AG09309 (cell line): ENCODE data around the gene UQCRC1.

Source experiments
- DNase-seq: peaks from one replicate; pipeline ENCODE4 v3.0.0-alpha.2; 2010; ENCODE audit warnings: low read depth
- H3K4me3 ChIP-seq: 2 replicates; pipeline ENCODE4 v1.5.1; 2011; ENCODE audit warnings: mild to moderate bottlenecking, low read depth, low read length, moderate library complexity; ENCODE audit not compliant: control insufficient read depth
- CTCF ChIP-seq: IDR thresholded peaks from 2 replicates; pipeline ENCODE4 v1.5.1; 2011; ENCODE audit warnings: mild to moderate bottlenecking, low read depth, low read length, inconsistent platforms; ENCODE audit not compliant: insufficient read depth, control insufficient read depth; ENCODE audit errors: missing control alignments

The UQCRC1 gene

DNA sequence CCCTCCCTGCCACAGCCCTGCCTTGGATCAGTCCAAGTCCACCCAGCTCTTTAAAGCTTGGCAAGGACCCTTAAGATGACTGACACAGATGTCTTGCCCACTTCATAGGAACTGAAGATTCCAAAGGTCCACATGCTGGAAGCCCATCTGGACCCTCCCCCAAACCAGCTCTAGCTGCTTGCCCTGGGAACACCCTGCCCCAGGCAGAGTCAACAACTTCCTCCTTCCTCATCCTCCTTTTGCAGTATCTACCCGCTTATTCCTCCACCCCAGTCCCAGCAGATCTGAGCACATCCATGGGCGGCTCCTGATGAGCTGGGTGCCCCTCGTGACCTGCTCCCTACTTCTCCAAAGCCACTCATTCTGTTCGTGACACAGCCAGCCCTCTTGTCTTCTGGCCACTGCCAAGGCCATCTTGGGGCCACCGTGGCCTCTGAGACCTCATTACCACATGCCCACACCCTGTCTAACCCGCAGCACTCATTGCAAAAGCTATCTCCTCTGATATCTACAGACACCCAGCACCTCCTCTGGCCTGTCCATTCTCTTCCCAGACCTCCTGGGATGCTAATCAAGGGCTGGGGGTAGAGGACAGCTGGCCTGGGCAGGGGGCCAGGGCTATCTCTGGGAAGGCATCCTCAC, 50.8 kb downstream of the UQCRC1 start:
- H3K4me3 ChIP-seq, result no peak overlapping the region
- DNase-seq, result no peak
- no peak for TF ChIP-seq CTCF

GRCh38 chr3:48556796-48557626, 52.4 kb downstream of the UQCRC1 start, which contains the start of gene PFKFB4:
TSS of gene PFKFB4 (minus strand) at chr3:48556803. CDS start at chr3:48556777, 26 bp downstream.
- TF ChIP-seq CTCF, result no peak
- H3K4me3 ChIP-seq, result peak within 1 kb of the TSS; percentile 58
- peak; percentile 95 for DNase-seq

DNA sequence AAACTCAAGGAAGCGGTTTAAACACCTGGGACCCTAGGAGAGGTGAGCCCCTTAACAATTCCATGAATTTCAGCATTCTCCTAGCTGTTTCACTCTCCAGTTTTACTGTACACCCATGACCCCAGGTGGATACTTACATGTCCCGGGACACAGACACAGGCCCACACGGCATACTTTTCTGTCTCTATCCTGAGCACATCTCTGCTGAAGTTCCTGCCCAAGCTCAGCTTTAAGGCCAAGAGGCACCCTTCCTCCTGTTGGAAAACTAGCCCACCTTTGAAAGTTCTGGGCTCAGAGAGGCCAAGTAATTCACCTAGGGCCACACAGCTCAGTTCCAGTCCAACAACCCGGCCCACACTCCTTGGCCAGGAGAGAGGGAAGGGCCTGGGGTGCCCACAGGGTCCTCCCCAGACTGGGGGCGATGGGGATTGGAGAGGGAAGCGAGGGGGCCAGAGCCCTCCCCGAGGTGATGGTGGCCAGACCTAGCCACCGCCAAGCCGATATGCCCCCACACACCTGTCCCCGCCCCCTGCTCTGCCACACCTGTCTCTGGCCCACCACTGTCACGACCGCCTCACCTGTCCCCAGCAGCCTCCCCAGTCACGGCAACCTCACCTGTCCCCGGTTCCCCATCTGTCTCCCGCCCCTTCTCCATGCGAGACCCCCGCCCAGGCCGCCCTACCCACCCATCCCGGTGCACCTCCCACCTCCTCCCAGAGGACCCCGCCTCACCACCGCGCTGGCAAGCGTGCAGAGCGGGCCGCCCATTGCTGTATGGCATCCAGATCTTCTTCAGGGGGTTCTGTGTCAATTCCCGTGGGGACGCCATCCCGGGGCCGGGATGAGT, 53.3 kb downstream of the UQCRC1 start:
- no peak for DNase-seq
- no peak for TF ChIP-seq CTCF
- peak overlapping the region; percentile 58 for H3K4me3 ChIP-seq

DNA sequence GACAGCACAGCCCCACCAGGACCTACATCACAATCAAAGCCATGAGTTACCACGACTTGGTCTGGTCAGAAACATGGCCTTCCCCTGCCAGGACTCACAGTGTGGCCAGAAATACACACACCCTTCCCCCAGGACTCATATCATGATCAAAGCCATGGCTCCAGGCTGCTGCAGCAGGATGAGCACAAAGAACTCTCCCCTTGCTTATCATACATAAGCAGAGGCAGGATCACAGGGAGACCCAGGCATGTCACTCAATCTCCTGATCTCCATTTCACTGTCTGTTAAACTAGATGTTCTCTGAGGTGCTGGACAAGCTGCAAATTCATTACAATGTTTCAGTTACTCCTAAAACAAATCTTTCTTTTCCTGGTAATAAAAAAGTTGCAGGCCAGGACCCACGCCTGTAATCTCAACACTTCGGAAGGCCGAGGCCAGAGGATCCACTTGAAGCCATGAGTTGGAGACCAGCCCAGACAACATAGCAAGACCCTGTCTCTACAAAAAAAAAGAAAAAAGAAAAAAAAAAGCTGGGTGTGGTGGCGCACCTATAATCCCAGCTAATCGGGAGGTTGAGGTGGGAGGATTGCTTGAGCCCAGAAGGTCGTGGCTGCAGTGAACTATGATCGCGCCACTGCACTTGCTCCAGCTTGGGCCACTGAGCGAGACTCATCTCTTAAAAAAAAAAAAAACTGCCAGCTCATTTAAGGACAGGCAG, 54.1 kb downstream of the UQCRC1 start:
- no peak overlapping the region for H3K4me3 ChIP-seq
- TF ChIP-seq CTCF, result no peak
- DNase-seq, result no peak

DNA sequence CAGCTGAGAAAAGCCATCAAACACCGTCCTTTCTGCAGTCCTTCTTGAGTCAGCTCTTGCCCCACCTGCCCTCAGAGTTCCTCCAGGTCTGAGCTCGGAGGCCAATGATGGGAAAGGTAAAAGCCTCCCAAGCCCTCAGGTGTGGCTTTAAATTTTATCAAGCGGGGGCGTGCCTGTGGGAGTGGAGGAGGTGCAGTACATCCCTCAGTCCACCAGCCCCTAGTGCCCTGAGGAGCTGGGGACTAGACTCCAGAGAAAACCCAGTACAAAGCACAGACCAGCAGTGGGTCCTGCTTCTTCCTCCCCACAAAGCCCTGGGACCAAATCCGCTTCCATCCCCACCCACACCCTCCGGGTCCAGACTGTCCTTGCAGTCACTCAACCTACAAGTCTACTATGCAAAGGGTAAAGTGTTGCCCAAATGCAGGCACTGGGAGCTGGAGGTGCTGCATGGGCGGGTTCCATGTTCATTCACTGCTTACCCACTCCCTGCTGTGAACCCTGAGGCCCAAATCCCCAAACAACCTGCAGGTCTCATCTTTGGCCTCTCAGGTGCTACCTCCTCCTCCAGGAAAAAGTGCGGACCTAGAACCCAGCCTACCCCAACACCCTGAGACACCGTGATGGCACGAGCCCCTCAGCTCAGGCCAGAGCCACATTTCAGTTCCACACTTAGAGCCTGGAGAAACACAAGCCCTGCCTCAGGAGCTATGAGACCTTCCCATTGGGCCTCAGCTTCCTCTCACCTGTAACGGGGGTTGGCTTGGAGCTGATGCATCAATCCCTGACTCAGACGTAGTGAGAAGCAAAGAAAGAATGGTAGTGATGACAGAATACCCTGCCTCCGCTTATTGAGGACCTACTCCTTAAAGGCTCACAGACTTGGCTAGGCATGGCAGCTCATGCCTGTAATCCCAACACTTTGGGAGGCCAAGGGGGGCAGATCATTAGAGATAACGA, 55.3 kb downstream of the UQCRC1 start:
- no peak overlapping the region for H3K4me3 ChIP-seq
- TF ChIP-seq CTCF, result no peak
- DNase-seq, result no peak
